GM12875 (cell line): ENCODE results near the gene RSBN1L.
"Not testable (repeated sequence)": the region's sequence is repeated elsewhere in the genome, so short reads cannot be mapped to it uniquely, and the experiment has no call there.

Experiments used
- H3K4me3 ChIP-seq: one replicate; pipeline ENCODE4 v1.5.1; 2011; ENCODE audit warnings: low read depth, low read length, control low read depth
- CTCF ChIP-seq: IDR thresholded peaks from 2 replicates; pipeline ENCODE4 v1.5.1; 2011; ENCODE audit warnings: low read depth, mild to moderate bottlenecking, control low read depth, inconsistent platforms, low read length, moderate library complexity, borderline replicate concordance; ENCODE audit not compliant: insufficient read depth

RSBN1L gene

DNA sequence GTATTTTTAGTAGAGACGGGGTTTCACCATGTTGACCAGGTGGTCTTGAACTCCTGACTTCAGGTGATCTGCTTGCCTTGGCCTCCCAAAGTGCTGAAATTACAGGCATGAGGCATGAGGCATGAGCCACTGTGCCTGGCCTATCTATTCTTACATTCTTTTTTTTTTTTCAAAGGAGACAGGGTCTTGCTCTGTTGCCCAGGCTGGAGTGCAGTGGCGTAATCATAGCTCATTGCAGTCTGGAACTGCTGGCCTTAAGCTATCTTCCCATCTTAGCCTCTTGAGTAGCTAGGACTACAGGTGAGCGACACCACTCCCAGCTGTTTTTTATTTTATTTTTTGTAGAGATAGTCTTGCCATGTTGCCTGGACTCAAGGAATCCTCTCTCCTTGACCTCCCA lies 20.5 kb downstream of the RSBN1L start:
- no peak overlapping the region for H3K4me3 ChIP-seq
- no peak for TF ChIP-seq CTCF

GRCh38 chr7:77717566-77717965 lies 21.3 kb downstream of the RSBN1L start:
- H3K4me3 ChIP-seq = not testable (repeated sequence)

GRCh38 chr7:77727527-77727926 lies 31.3 kb downstream of the RSBN1L start:
- no peak for TF ChIP-seq CTCF
- no peak overlapping the region for H3K4me3 ChIP-seq

DNA sequence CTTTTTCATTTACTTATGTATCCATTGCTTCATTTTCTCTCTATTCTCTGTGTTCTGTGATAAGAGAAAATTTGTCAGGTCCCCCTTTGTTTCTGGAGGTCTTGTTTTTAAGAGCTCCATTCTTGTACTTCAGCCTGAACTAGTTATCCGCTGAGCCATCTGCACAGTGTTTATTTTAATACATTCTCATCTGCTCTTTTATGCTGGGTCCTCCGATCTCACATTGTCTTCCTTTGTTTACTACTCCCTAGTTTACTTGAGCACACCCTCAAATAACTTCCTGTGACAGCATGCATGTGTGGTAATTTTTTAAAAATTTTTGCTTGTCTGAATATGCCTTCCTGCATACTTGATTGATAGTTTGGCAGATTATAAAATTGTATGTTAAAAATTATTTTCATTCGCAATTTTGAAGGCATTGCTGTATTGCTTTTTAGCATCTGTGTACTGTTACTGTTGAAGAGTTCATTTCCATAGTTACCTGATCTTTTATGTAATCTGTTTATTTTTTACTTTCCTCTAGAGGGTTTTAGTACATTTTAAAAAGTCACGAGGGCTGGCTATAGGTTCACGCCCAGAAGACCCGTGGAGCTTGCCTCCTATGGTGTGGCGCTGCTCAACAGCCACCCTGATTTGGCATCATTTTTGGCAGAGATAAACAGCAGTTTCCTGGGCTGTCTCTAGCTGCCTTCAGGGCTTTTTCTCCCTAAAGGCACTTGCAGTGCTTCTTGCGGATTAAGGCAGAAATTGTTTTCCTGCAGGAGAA lies 31.9 kb downstream of the RSBN1L start:
- TF ChIP-seq CTCF = no peak
- no peak overlapping the region for H3K4me3 ChIP-seq

GRCh38 chr7:77729574-77730348 lies 33.5 kb downstream of the RSBN1L start:
- no peak overlapping the region for H3K4me3 ChIP-seq
- TF ChIP-seq CTCF = no peak

DNA sequence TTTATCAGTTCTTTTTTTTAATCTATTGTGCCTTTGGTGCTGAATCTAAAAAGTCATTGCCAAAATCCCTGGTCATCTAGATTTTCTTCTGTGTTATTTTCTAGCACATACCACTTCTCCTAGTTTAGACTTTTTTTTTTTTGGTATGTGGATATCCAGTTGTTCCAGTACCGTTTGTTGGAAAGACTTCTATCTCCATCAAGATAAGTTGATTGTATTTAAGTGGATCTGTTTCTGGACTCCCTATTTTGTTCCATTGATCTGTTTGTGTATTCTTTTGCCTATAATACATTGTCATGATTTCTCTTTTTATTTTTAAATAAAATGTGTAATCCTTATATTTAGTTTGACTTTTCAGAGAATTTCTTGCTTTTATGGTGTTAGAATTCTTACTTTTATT lies 35.5 kb downstream of the RSBN1L start:
- H3K4me3 ChIP-seq = no peak overlapping the region
- TF ChIP-seq CTCF = no peak

DNA sequence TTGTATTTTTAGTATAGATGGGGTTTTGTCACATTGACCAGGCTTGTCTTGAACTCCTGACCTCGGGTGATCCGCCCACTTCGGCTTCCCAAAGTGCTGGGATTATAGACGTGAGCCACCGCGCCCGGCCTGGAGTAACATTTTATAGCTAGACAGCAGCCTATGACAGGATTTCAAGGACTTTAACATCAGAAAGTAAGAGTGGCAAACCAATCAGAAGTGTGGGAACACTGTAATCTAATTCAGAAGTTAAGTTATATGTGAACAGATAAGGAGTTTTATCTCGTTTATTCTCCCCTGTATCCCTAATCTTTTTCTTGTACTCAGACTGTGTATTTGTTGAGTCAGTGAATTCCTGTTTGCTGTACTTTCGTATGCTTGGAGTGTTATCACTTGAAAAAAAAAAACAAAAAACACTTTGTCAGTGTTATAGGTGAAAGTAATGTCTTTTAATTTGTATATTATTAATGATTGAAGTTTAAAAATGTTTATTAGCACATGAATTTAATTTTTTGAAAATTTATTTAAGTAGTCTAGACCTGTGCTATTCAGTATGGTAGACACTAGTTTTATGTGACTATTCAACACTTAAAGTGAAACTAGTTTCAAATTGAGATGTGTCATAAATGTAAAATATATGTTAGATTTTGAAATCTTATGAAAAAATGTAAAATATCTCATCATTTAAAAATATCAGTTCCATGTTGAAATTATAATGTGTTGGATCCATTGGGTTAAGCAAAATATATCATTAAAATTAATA lies 38.6 kb downstream of the RSBN1L start:
- no peak for TF ChIP-seq CTCF

More for the DNA sequence above, 38.6 kb downstream of the RSBN1L start:
- no peak overlapping the region for H3K4me3 ChIP-seq
